ENCODE data around the gene HIPK2. TPM values are rescaled to one million over a fixed set of nuclear protein-coding genes. Genes with fewer than 3 reads are reported as not detected.
A peak's percentile ranks its signal among the peaks of the same experiment; 100 is the strongest.

The HIPK2 gene
- total RNA-seq, 4 donors from 2014 or later: 16.6 to 60.2 (median 35.1) TPM

GRCh38 chr7:139610595-139610994 lies 167.2 kb downstream of the HIPK2 start:
- Histone ChIP-seq H3K27me3 (no peaks in the 10 kb centered on the region), H3K4me1 (no peaks in the 10 kb centered on the region), H3K36me3 (peaks cover 0 to 40% (median 0%) of the 10 kb centered on the region in 3 donors), H3K27ac (no peak overlapping the region), H3K4me3 (no peak overlapping the region), H3K9me3 (no peaks in the 10 kb centered on the region)
- TF ChIP-seq, protein P1, sequence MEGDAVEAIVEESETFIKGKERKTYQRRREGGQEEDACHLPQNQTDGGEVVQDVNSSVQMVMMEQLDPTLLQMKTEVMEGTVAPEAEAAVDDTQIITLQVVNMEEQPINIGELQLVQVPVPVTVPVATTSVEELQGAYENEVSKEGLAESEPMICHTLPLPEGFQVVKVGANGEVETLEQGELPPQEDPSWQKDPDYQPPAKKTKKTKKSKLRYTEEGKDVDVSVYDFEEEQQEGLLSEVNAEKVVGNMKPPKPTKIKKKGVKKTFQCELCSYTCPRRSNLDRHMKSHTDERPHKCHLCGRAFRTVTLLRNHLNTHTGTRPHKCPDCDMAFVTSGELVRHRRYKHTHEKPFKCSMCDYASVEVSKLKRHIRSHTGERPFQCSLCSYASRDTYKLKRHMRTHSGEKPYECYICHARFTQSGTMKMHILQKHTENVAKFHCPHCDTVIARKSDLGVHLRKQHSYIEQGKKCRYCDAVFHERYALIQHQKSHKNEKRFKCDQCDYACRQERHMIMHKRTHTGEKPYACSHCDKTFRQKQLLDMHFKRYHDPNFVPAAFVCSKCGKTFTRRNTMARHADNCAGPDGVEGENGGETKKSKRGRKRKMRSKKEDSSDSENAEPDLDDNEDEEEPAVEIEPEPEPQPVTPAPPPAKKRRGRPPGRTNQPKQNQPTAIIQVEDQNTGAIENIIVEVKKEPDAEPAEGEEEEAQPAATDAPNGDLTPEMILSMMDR (IDR thresholded peaks at IDR 0.05): no peak
- no peak for DNase-seq

- Histone ChIP-seq H3K36me3 (peaks cover 0 to 47% (median 0%) of the 10 kb centered on the region in 3 donors), H3K9me3 (no peaks in the 10 kb centered on the region), H3K27ac (no peak overlapping the region), H3K4me1 (no peaks in the 10 kb centered on the region), H3K4me3 (no peak overlapping the region), H3K27me3 (no peaks in the 10 kb centered on the region)
- TF ChIP-seq, protein P1 (IDR thresholded peaks at IDR 0.05): no peak
- TF ChIP-seq POLR2A (IDR thresholded peaks at IDR 0.05): no peak
- DNase-seq: no peak
Observed at GRCh38 chr7:139603896-139604295, 173.9 kb downstream of the HIPK2 start.

DNA sequence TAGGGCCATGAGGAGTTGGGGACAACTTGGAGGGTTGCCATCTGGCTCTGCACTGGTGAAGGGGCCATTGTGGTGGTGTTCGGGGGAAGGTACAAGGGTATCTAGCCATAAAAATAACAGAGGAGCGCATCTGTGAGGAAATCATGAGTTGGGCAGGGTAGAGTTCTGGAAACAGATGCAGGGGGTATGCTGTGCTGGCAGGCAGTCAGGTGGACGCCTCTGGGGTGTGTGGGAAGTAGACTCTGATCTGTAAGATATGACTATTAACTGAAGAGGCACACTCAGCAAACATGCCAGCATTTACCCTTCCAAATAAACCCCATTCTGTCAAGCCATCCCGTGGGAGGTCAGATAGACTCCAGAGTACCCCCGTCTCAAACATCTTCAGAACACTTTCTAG lies 174.5 kb downstream of the HIPK2 start:
- no peak overlapping the region for H3K4me3 ChIP-seq
- TF ChIP-seq POLR2A (IDR thresholded peaks at IDR 0.05): no peak
- TF ChIP-seq, protein P1 (IDR thresholded peaks at IDR 0.05): no peak
- H3K9me3 ChIP-seq: no peaks in the 10 kb centered on the region
- peaks cover 0 to 53% (median 0%) of the 10 kb centered on the region in 3 donors for H3K36me3 ChIP-seq
- no peak for DNase-seq
- H3K27ac ChIP-seq: no peak overlapping the region
- H3K27me3 ChIP-seq: no peaks in the 10 kb centered on the region
- no peaks in the 10 kb centered on the region for H3K4me1 ChIP-seq

DNA sequence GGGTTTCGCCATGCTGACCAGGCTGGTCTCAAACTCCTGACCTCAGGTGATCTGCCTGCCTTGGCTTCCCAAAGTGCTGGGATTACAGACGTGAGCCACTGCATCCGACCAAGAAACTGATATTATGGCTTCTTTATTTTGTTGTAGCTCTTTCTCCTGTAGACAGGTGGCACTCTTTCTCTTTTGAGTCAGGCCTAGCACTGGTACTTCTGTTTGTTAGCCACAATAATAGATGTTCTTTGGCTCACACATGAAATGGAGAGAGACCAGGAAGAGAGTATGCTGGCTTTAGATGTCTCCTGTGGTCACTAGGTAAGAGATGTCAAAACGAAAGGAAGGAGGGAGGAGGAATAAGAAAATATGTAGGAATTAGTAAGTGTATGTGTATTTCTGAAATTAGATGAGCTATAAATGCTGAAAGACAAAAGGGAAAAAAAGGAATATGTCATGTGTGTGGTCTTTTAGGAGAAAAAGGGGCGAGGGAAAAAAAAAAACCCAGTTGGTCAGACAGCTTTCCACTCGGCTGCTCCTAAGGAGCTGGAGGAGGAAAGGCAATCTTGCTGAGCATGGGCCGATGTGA lies 175.6 kb downstream of the HIPK2 start:
- no peaks in the 10 kb centered on the region for H3K9me3 ChIP-seq
- no peaks in the 10 kb centered on the region for H3K27me3 ChIP-seq
- H3K4me1 ChIP-seq: no peaks in the 10 kb centered on the region
- H3K36me3 ChIP-seq: peaks cover 0 to 64% (median 0%) of the 10 kb centered on the region in 3 donors
- DNase-seq: no peak
- no peak overlapping the region for H3K4me3 ChIP-seq
- TF ChIP-seq POLR2A (IDR thresholded peaks at IDR 0.05): no peak
- TF ChIP-seq, protein P1 (IDR thresholded peaks at IDR 0.05): peak in 5 of 6 experiments; percentile 18 to 69 (median 64)
- no peak overlapping the region for H3K27ac ChIP-seq

GRCh38 chr7:139601176-139601575 lies 176.6 kb downstream of the HIPK2 start:
- H3K27me3 ChIP-seq: no peaks in the 10 kb centered on the region
- H3K4me1 ChIP-seq: no peaks in the 10 kb centered on the region
- TF ChIP-seq, protein P1 (IDR thresholded peaks at IDR 0.05): no peak
- TF ChIP-seq POLR2A (IDR thresholded peaks at IDR 0.05): no peak
- no peak overlapping the region for H3K27ac ChIP-seq
- peaks cover 0 to 74% (median 0%) of the 10 kb centered on the region in 3 donors for H3K36me3 ChIP-seq
- DNase-seq: no peak
- no peak overlapping the region for H3K4me3 ChIP-seq
- no peaks in the 10 kb centered on the region for H3K9me3 ChIP-seq
